ENCODE measurements around the gene AGT. TPM values are rescaled to one million over a fixed set of nuclear protein-coding genes. Genes with fewer than 3 reads are reported as not detected.
"Not testable (repeated sequence)": the region's sequence is repeated elsewhere in the genome, so short reads cannot be mapped to it uniquely, and the experiment has no call there.

AGT gene
- total and polyA plus RNA-seq, 2 experiments from 2014 or later, result not detected

- 84 to 91% methylated on average over 4 of the region's 4 CpGs for WGBS, 2 experiments (ENCODE audit: low coverage in 1 of 2, low lambda C conversion rate in 2 of 2, missing lambda C conversion rate in 2 of 2)
- Histone ChIP-seq H3K36me3 (ENCODE audit: low read depth) (peaks cover 28% of the 10 kb centered on the region), H3K4me3 (no peak overlapping the region), H3K4me1 (ENCODE audit: insufficient read depth) (no peaks in the 10 kb centered on the region), H3K4me2 (ENCODE audit: unreplicated experiment) (no peak overlapping the region), H3K27ac (no peak overlapping the region), H2AFZ (no peak overlapping the region), H4K20me1 (ENCODE audit: insufficient read depth) (no peaks in the 10 kb centered on the region), H3F3A (ENCODE audit: insufficient read depth) (no peaks in the 10 kb centered on the region), H3K27me3 (replicated peaks; ENCODE audit: insufficient read depth) (no peaks in the 10 kb centered on the region), H3K9me3 (ENCODE audit: low read depth) (no peaks in the 10 kb centered on the region), H3K79me2 (ENCODE audit: insufficient read depth) (peaks cover 22% of the 10 kb centered on the region), H3K9ac (no peak overlapping the region), H3K9me2 (ENCODE audit: insufficient read depth) (no peaks in the 10 kb centered on the region)
- in situ Hi-C loops (cut with MboI), result no loop called here
- TF ChIP-seq EZH2phosphoT487 (IDR thresholded peaks at IDR 0.05; ENCODE audit: insufficient read depth, low read depth) (no peak), EZH2 (IDR thresholded peaks at IDR 0.05; ENCODE audit: insufficient read depth, poor library complexity, severe bottlenecking) (no peak)
- no peak for DNase-seq
Measured at GRCh38 chr1:230661976-230662375, 51.9 kb downstream of the AGT start.

GRCh38 chr1:230658691-230659090 lies 55.2 kb downstream of the AGT start:
- no peak overlapping the region for H3K27ac ChIP-seq
- no peaks in the 10 kb centered on the region for H3K4me1 ChIP-seq (ENCODE audit: insufficient read depth)
- TF ChIP-seq EZH2phosphoT487 (IDR thresholded peaks at IDR 0.05; ENCODE audit: insufficient read depth, low read depth), result no peak
- TF ChIP-seq EZH2 (IDR thresholded peaks at IDR 0.05; ENCODE audit: insufficient read depth, poor library complexity, severe bottlenecking), result no peak
- H3K9ac ChIP-seq, result no peak overlapping the region
- H3K4me3 ChIP-seq, result no peak overlapping the region
- H3K9me2 ChIP-seq (ENCODE audit: insufficient read depth), result no peaks in the 10 kb centered on the region
- H3F3A ChIP-seq (ENCODE audit: insufficient read depth), result no peaks in the 10 kb centered on the region
- H4K20me1 ChIP-seq (ENCODE audit: insufficient read depth), result peaks cover 7% of the 10 kb centered on the region; the same call in 1 of the 2 replicates
- H3K79me2 ChIP-seq (ENCODE audit: insufficient read depth), result peaks cover 55% of the 10 kb centered on the region
- no peak overlapping the region for H3K4me2 ChIP-seq (ENCODE audit: unreplicated experiment)
- H3K36me3 ChIP-seq (ENCODE audit: low read depth), result peaks cover 12% of the 10 kb centered on the region
- no peak for DNase-seq
- H2AFZ ChIP-seq, result no peak overlapping the region
- WGBS, 2 experiments (ENCODE audit: low coverage in 1 of 2, low lambda C conversion rate in 2 of 2, missing lambda C conversion rate in 2 of 2), result 92 to 93% methylated on average over 2 of the region's 2 CpGs
- H3K27me3 ChIP-seq (replicated peaks; ENCODE audit: insufficient read depth), result no peaks in the 10 kb centered on the region
- in situ Hi-C loops (cut with MboI), result no loop called here
- H3K9me3 ChIP-seq (ENCODE audit: low read depth), result no peaks in the 10 kb centered on the region

GRCh38 chr1:230658103-230658502 lies 55.8 kb downstream of the AGT start:
- in situ Hi-C loops (cut with MboI); H3K4me2 ChIP-seq (ENCODE audit: unreplicated experiment): not testable (repeated sequence)

DNA sequence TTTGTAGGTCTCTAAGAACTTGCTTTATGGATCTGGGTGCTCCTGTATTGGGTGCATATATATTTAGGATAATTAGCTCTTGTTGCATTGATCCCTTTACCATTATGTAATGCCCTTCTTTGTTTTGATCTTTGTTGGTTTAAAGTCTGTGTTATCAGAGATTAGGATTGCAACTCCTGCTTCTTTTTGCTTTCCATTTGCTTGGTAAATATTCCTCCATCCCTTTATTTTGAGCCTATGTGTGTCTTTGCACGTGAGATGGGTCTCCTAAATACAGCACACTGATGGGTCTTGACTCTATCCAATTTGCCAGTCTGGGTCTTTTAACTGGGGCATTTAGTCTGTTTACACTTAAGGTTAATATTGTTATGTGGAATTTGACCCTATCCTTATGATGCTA lies 57.2 kb downstream of the AGT start:
- DNase-seq; H3K9ac ChIP-seq; H3K27ac ChIP-seq; H3F3A ChIP-seq (ENCODE audit: insufficient read depth); H3K9me2 ChIP-seq (ENCODE audit: insufficient read depth); in situ Hi-C loops (cut with MboI); H3K4me2 ChIP-seq (ENCODE audit: unreplicated experiment); H4K20me1 ChIP-seq (ENCODE audit: insufficient read depth); H3K27me3 ChIP-seq (replicated peaks; ENCODE audit: insufficient read depth); H2AFZ ChIP-seq; H3K4me3 ChIP-seq; H3K4me1 ChIP-seq (ENCODE audit: insufficient read depth); H3K9me3 ChIP-seq (ENCODE audit: low read depth): not testable (repeated sequence)
- WGBS, 2 experiments (ENCODE audit: low coverage in 1 of 2, low lambda C conversion rate in 2 of 2, missing lambda C conversion rate in 2 of 2), result 94 to 100% methylated on average over 1 of the region's 1 CpG
- Histone ChIP-seq H3K79me2 (ENCODE audit: insufficient read depth) (peaks cover 75% of the 10 kb centered on the region), H3K36me3 (ENCODE audit: low read depth) (peaks cover 12% of the 10 kb centered on the region)

More at GRCh38 chr1:230658103-230658502, 55.8 kb downstream of the AGT start:
- not testable (repeated sequence) for H3K9me3 ChIP-seq (ENCODE audit: low read depth); H3K4me3 ChIP-seq; H3K4me1 ChIP-seq (ENCODE audit: insufficient read depth); H3K27ac ChIP-seq; DNase-seq; H4K20me1 ChIP-seq (ENCODE audit: insufficient read depth); H3F3A ChIP-seq (ENCODE audit: insufficient read depth); H2AFZ ChIP-seq; H3K9me2 ChIP-seq (ENCODE audit: insufficient read depth); H3K27me3 ChIP-seq (replicated peaks; ENCODE audit: insufficient read depth); H3K9ac ChIP-seq
- 100% methylated on average over 1 of the region's 1 CpG for WGBS, 2 experiments (ENCODE audit: low coverage in 1 of 2, low lambda C conversion rate in 2 of 2, missing lambda C conversion rate in 2 of 2)
- peaks cover 61% of the 10 kb centered on the region for H3K79me2 ChIP-seq (ENCODE audit: insufficient read depth)
- peaks cover 12% of the 10 kb centered on the region for H3K36me3 ChIP-seq (ENCODE audit: low read depth)

Other genes starting within 250 kb of the AGT start
- gene COG2, start 71.6 kb downstream of the AGT start, total RNA-seq (2014; rRNA removed; shearing (Covaris generic)), result 16.4 and 22.6 TPM in 2 replicates
- gene COG2, start 71.6 kb downstream of the AGT start, polyA plus RNA-seq (2016; fragmentation: Nextera tagmentation; extraction: Ambion mirVana), result 12.2 and 14.6 TPM in 2 replicates
- gene CAPN9, start 33.3 kb upstream of the AGT start, total RNA-seq (2014; rRNA removed; shearing (Covaris generic)), result not detected in 2 replicates
- not detected in 2 replicates for gene CAPN9, start 33.3 kb upstream of the AGT start, polyA plus RNA-seq (2016; fragmentation: Nextera tagmentation; extraction: Ambion mirVana)
- 108 and 123 TPM in 2 replicates for gene C1orf198, start 154.4 kb upstream of the AGT start, total RNA-seq (2014; rRNA removed; shearing (Covaris generic))
- gene C1orf198, start 154.4 kb upstream of the AGT start, polyA plus RNA-seq (2016; fragmentation: Nextera tagmentation; extraction: Ambion mirVana), result 76.2 and 79.5 TPM in 2 replicates